HFFc6 (cell line): ENCODE measurements around the gene ADNP2. TPM values are rescaled to one million over a fixed set of nuclear protein-coding genes. Genes with fewer than 3 reads are reported as not detected.

Experiments used
- DNase-seq: peaks from one replicate; pipeline ENCODE4 v3.0.0-alpha.2; 2018
- H3K27ac Mint-ChIP-seq: 2 replicates; pipeline ENCODE4 v1.8.0; 2020; ENCODE audit warnings: mild to moderate bottlenecking, mixed read lengths
- H3K27me3 Mint-ChIP-seq: 2 replicates; pipeline ENCODE4 v1.8.0; 2021; ENCODE audit warnings: mild to moderate bottlenecking, moderate library complexity, mixed read lengths; ENCODE audit not compliant: insufficient read depth
- H3K36me3 Mint-ChIP-seq: 2 replicates; pipeline ENCODE4 v1.8.0; 2021; ENCODE audit warnings: low read depth, mixed read lengths
- H3K4me1 Mint-ChIP-seq: 2 replicates; pipeline ENCODE4 v1.8.0; 2020; ENCODE audit warnings: low read depth, mixed read lengths
- H3K4me3 Mint-ChIP-seq: 2 replicates; pipeline ENCODE4 v1.8.0; 2020; ENCODE audit warnings: mild to moderate bottlenecking, moderate library complexity, mixed read lengths
- H3K9me3 Mint-ChIP-seq: 2 replicates; pipeline ENCODE4 v1.8.0; 2020; ENCODE audit warnings: mild to moderate bottlenecking, mixed read lengths
- total RNA-seq, 6 experiments: library from RNA; stranded (reverse); fragmentation: NEBNext Ultra II Directional; extraction: Animal tissue kit (Norgen Biotek cat#: 25700); gene quantifications; 2 replicates in 1 of 6; 3 replicates in 5 of 6; pipeline ENCODE4 v1.2.3, GENCODE V29; 2021
- TF ChIP-seq, protein P1 (sequence below): fragments of 200-600 bp; sonication (generic); IDR thresholded peaks from 2 replicates; pipeline ENCODE4 v1.5.0; 2021; ENCODE audit warnings: antibody characterized with exemption, mild to moderate bottlenecking

The ADNP2 gene
- total RNA-seq, 6 experiments from 2014 or later = 11.5 to 15.6 (median 14.3) TPM

DNA sequence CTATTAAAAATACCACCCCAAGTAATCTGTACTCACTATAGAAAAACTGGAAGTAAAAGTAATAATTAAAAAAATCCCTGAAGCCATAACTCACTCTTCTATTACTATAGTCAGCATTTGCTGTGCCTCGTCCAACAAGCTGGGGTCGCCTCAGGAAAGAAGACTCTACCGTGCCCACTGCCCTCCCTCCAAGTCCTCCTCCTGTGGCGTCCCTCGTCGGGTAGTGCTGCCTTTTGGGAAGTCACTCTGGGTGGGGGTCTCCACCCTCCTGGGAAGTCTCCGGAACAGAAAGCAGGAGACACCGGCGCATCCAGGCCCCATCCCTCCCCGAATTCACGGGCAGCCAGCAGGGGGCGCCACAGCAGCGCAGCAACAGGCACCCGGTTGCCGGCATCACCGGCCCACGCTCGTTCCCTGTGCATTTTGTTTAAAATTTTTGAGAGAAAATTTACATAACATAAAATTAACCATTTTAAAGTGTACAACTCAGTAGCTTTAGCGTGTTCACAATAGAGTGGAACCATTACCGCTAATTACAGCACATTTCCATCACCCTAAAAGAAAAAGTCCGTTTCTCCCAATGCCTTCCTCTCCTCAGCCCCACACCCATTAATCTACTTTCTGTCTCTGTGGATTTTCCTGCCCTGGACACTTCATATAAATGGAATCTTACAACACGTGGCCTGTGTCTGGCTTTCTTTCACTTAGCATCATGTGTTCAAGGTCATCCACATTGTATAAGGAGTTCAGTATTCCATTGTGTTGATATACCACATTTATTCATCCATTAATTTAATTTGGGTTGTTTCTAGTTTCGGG lies 62.2 kb downstream of the ADNP2 start:
- peak overlapping the region; percentile 74 for H3K4me3 Mint-ChIP-seq
- H3K4me1 Mint-ChIP-seq = peaks cover 36% of the 10 kb centered on the region
- H3K36me3 Mint-ChIP-seq = no peaks in the 10 kb centered on the region
- peak; percentile 49 for DNase-seq
- H3K27me3 Mint-ChIP-seq = peaks cover 4% of the 10 kb centered on the region
- H3K27ac Mint-ChIP-seq = peak overlapping the region; percentile 55; the same call in 1 of the 2 replicates
- no peaks in the 10 kb centered on the region for H3K9me3 Mint-ChIP-seq
- TF ChIP-seq, protein P1, sequence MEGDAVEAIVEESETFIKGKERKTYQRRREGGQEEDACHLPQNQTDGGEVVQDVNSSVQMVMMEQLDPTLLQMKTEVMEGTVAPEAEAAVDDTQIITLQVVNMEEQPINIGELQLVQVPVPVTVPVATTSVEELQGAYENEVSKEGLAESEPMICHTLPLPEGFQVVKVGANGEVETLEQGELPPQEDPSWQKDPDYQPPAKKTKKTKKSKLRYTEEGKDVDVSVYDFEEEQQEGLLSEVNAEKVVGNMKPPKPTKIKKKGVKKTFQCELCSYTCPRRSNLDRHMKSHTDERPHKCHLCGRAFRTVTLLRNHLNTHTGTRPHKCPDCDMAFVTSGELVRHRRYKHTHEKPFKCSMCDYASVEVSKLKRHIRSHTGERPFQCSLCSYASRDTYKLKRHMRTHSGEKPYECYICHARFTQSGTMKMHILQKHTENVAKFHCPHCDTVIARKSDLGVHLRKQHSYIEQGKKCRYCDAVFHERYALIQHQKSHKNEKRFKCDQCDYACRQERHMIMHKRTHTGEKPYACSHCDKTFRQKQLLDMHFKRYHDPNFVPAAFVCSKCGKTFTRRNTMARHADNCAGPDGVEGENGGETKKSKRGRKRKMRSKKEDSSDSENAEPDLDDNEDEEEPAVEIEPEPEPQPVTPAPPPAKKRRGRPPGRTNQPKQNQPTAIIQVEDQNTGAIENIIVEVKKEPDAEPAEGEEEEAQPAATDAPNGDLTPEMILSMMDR = peak; percentile 95

DNA sequence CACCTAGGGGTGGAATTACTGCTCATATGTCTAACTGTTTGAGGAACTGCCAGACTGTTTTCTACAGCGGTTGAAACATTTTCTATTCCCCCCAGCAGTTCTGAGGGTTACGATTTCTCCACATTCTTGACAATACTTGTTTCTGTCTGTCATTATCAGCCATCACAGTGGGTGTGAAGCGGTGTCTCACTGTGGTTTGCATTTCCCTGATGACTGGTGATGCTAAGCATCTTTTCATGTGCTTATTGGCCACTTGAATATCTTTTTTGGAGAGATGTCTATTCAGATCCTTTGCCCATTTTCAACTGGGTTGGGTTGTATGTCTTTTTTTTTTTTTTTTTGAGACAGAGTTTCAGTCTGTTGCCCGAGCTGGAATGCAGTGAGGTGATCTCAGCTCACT lies 63.0 kb downstream of the ADNP2 start:
- no peak for DNase-seq
- Mint-ChIP-seq H3K27ac (no peak overlapping the region), H3K9me3 (no peaks in the 10 kb centered on the region), H3K4me3 (no peak overlapping the region), H3K27me3 (peaks cover 12% of the 10 kb centered on the region), H3K36me3 (no peaks in the 10 kb centered on the region), H3K4me1 (peaks cover 44% of the 10 kb centered on the region)
- TF ChIP-seq, protein P1 = no peak

DNA sequence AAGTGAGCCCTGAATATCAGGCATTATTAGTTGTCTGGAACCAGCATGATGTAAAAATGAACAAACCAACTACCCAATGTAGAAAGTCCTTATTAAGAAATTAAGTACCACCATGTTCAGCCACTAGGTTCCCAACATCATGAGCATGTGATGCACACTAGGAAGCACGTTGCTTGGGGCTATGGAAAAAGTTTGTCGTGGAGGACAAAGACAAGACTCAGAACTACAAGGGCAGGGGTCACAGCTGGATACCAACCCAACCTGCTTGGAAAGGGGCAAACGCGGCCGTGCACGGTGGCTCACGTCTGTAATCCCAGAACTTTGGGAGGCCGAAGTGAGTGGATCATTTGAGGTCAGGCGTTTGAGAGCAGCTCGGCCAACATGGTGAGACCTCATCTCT lies 64.0 kb downstream of the ADNP2 start:
- Mint-ChIP-seq H3K4me3 (no peak overlapping the region), H3K4me1 (peaks cover 44% of the 10 kb centered on the region), H3K27me3 (peaks cover 12% of the 10 kb centered on the region), H3K36me3 (no peaks in the 10 kb centered on the region), H3K9me3 (no peaks in the 10 kb centered on the region), H3K27ac (no peak overlapping the region)
- TF ChIP-seq, protein P1 = peak; percentile 23; the same call in 1 of the 2 replicates
- no peak for DNase-seq

DNA sequence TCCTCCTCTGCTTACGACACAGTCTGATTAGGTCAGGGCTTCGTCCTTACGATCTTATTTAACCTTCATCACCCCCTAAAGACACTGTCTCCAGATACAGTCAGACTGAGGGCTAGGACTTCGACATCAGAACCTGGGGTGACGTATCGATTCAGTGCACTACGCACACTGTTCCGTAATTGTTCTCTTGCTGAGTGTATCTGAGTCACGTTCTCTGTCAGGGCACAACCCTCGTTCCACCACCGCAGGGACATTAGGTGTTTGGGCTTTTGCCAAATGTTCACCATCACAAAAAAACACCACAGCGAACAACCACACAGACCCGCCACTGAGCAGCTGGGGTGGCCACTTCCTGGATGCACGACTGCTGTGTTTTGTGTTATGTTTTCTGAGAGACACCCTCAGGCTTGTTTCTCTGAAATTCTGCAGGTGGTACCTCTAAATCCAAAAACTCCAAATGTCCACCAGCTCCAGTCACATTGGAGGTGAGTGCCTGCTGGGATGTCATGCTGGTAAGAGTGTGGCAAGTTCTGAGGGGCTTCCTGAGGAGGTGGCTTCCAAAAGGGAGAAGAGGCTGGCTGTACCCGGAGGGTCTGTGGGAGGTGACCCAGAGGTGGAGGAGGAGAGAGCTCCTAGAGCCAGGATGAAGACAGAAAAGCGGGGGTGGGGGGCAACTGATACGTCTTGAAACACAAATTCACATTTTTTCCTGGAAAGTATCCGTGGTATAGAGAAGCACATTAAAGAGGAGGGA lies 66.6 kb downstream of the ADNP2 start:
- DNase-seq = no peak
- H3K36me3 Mint-ChIP-seq = no peaks in the 10 kb centered on the region
- H3K4me3 Mint-ChIP-seq = no peak overlapping the region
- H3K9me3 Mint-ChIP-seq = no peaks in the 10 kb centered on the region
- H3K27me3 Mint-ChIP-seq = peaks cover 17% of the 10 kb centered on the region
- H3K27ac Mint-ChIP-seq = no peak overlapping the region
- H3K4me1 Mint-ChIP-seq = peaks cover 25% of the 10 kb centered on the region
- TF ChIP-seq, protein P1 = no peak

DNA sequence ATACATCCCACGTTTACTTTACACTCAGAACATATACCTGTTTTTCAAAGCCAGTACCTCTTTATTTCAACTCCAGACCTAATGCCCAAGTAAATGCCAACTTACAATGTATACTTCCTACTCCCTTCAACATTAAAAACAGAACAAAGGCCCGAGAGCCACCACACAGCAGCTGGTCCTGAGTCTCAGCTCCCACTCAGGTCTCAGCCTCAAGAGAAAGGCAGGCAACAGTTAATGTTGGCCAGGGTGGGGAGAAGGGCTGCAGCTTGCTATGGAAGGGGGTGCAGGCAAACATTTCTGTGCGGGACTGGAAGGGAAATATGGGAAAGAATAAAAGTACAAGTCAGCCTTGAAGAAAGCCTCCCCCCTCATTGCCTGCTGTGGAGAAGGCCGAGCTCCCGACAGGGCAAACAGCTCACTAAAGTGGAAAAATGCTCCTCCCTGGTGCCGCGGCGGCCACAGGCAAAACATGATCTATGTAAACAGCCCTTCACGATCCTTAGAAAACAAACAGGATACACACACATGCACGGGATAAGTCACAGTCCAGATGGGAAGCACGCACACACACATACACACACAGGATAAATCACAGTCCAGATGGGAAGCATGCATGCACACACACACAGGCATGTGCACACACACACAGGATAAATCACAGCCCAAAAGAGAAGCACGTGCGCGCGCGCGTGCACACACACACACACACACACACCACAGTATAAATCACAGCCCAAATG lies 67.4 kb downstream of the ADNP2 start:
- peaks cover 17% of the 10 kb centered on the region for H3K27me3 Mint-ChIP-seq
- peak overlapping the region; percentile 35 for H3K4me3 Mint-ChIP-seq
- H3K9me3 Mint-ChIP-seq = no peaks in the 10 kb centered on the region
- H3K36me3 Mint-ChIP-seq = no peaks in the 10 kb centered on the region
- peaks cover 16% of the 10 kb centered on the region for H3K4me1 Mint-ChIP-seq
- no peak overlapping the region for H3K27ac Mint-ChIP-seq
- TF ChIP-seq, protein P1 = no peak
- peak; percentile 9 for DNase-seq
